Effector memory CD8-positive, alpha-beta T cell (primary cell): ENCODE results near the gene TIMM22.
"Not testable (repeated sequence)": the region's sequence is repeated elsewhere in the genome, so short reads cannot be mapped to it uniquely, and the experiment has no call there.

Experiments used
- ATAC-seq: fragments of 150-1000 bp; cut with Tn5 transposase; replicated peaks from 2 replicates; pipeline ENCODE4 v1.10.0; 2021; ENCODE audit warnings: mild to moderate bottlenecking, moderate library complexity
- DNase-seq, 3 experiments: peaks; one replicate each; pipeline ENCODE4 v3.0.0; 2021
- H3K27ac Mint-ChIP-seq, 2 donors: one replicate each; pipeline ENCODE4 v1.8.0; 2022; ENCODE audit warnings: mild to moderate bottlenecking in 2 of 2, mixed read lengths in 2 of 2, moderate library complexity in 2 of 2
- H3K27me3 Mint-ChIP-seq, 2 donors: one replicate each; pipeline ENCODE4 v1.8.0; 2022; ENCODE audit warnings: mixed read lengths in 2 of 2
- H3K36me3 Mint-ChIP-seq: one replicate; pipeline ENCODE4 v1.8.0; 2022; ENCODE audit warnings: mild to moderate bottlenecking, moderate library complexity, mixed read lengths; ENCODE audit not compliant: insufficient read depth
- H3K4me1 Mint-ChIP-seq, 2 donors: one replicate each; pipeline ENCODE4 v1.8.0; 2022; ENCODE audit warnings: low read depth in 2 of 2, mixed read lengths in 2 of 2
- H3K4me3 Mint-ChIP-seq, 2 donors: one replicate each; pipeline ENCODE4 v1.8.0; 2022; ENCODE audit warnings: mild to moderate bottlenecking in 2 of 2, mixed read lengths in 2 of 2, moderate library complexity in 2 of 2
- H3K9me3 Mint-ChIP-seq, 2 donors: one replicate each; pipeline ENCODE4 v1.8.0; 2022; ENCODE audit warnings: mixed read lengths in 2 of 2

Gene TIMM22

DNA sequence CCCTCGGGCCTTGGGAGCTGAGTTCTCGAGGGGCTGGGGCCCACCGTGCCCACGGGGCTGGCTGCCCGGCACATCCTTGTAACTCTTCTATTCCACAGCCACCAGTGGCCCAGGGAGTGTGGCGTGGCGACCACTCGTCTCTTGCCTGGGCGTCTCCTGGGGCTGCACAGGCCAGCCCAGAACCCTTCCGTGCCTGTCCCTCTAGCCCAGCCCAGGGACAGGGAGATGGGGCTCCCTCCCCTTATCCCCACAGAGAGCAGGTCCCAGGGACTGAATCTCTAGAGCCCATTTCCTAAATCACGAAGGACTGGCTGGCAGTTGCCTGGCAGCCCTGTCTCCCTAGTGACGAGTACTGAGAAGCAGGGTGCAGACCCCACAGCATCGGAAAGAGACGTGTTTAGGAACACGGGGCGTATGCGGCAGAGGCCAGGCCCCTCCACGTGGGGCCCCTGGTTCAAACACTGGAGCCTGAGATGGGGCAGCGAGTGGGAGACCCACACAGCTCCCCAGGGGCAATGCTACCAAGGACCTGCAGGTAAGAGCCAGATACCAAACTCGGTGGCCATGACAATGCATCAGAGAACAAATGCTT, 51.0 kb downstream of the TIMM22 start:
- peaks cover 4 to 6% of the 10 kb centered on the region in 2 donors for H3K4me1 Mint-ChIP-seq
- ATAC-seq (no peak), DNase-seq (no peak)
- peaks cover 19% of the 10 kb centered on the region for H3K36me3 Mint-ChIP-seq
- no peak overlapping the region for H3K27ac Mint-ChIP-seq
- no peaks in the 10 kb centered on the region for H3K9me3 Mint-ChIP-seq
- no peak overlapping the region for H3K4me3 Mint-ChIP-seq
- H3K27me3 Mint-ChIP-seq: no peaks in the 10 kb centered on the region

DNA sequence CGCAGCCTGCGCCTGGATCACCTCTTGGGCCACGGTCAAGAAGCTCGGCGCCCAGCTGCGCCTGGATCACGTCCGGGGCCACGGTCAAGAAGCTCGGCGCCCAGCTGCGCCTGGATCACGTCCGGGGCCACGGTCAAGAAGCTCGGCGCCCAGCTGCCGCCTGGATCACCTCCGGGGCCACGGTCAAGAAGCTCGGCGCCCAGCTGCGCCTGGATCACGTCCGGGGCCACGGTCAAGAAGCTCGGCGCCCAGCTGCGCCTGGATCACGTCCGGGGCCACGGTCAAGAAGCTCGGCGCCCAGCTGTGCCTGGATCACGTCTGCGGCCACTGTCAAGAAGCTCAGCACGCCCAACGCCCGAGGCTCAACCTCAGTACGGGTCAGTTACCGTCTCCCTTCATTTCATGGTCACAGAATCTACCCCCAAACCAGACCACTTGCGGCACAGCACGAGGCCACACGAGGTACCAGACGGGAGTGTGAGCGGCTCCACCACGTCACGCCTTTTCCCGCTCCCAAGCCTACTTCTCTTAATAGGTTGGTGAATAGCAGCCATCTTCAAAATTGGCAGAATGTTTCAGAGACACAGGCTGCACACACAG, 51.7 kb downstream of the TIMM22 start:
- H3K27me3 Mint-ChIP-seq: not testable (repeated sequence)
- H3K36me3 Mint-ChIP-seq: peaks cover 19% of the 10 kb centered on the region

DNA sequence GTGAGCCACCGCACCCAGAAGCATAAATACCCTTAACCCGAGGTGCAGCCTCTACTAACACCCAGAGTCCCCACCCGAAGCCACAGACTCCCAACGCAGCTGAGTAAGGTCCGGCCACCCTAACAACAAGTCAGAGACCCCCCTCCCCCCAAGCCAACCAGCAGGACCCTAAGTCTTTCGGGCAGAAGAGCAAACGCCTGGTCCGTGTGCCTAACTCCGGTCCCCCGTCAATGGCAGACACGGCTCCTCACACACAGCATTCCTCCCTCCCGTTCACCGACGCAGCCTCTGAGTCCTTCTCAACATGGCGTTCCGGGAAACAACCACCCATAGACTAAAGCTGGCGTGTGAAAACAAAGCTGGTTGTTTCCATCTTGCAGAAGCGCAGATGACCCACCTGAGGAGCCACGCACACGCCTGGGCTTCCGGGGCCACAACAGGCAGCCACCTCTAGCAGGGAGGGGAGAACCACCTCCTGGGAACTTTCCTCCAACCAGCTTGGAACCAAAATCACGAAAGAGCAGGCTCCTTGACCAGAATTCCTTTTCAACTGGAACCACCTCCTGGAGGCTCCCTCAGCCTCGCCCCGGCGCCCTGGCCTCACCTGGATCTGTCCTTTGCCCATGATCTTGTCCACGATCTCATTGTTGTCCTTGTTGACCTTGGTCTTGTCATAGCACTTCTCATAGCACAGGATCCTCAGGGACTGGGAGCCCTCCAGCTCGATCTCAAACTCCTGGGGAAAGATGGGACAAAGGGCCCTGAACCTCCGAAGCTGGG, 52.7 kb downstream of the TIMM22 start:
- ATAC-seq: no peak
- H3K36me3 Mint-ChIP-seq: peaks cover 19% of the 10 kb centered on the region
- peak overlapping the region in 1 of 2 donors; percentile 77 for H3K27ac Mint-ChIP-seq
- peaks cover 4 to 5% of the 10 kb centered on the region in 2 donors for H3K4me1 Mint-ChIP-seq
- no peak overlapping the region for H3K4me3 Mint-ChIP-seq
- no peaks in the 10 kb centered on the region for H3K9me3 Mint-ChIP-seq
- no peak for DNase-seq
- no peaks in the 10 kb centered on the region for H3K27me3 Mint-ChIP-seq

More for the DNA sequence above, 51.7 kb downstream of the TIMM22 start:
- not testable (repeated sequence) for H3K4me1 Mint-ChIP-seq, H3K9me3 Mint-ChIP-seq, H3K4me3 Mint-ChIP-seq, ATAC-seq, DNase-seq, H3K27ac Mint-ChIP-seq

- no peak for DNase-seq
- peaks cover 4% of the 10 kb centered on the region in 2 donors for H3K4me1 Mint-ChIP-seq
- H3K36me3 Mint-ChIP-seq: peaks cover 19% of the 10 kb centered on the region
- ATAC-seq: no peak
- H3K4me3 Mint-ChIP-seq: no peak overlapping the region
- H3K27me3 Mint-ChIP-seq: no peaks in the 10 kb centered on the region
- no peaks in the 10 kb centered on the region for H3K9me3 Mint-ChIP-seq
- peak overlapping the region; percentile 77 to 84 for H3K27ac Mint-ChIP-seq
These were observed 53.5 kb downstream of the TIMM22 start for GRCh38 chr17:1050246-1050995.

GRCh38 chr17:1050996-1051925, 54.3 kb downstream of the TIMM22 start:
- ATAC-seq: peak; percentile 26

More at GRCh38 chr17:1050996-1051925, 54.3 kb downstream of the TIMM22 start:
- no peaks in the 10 kb centered on the region for H3K27me3 Mint-ChIP-seq
- H3K36me3 Mint-ChIP-seq: peaks cover 19% of the 10 kb centered on the region
- no peaks in the 10 kb centered on the region for H3K9me3 Mint-ChIP-seq
- no peak for DNase-seq
- H3K4me1 Mint-ChIP-seq: peaks cover 4% of the 10 kb centered on the region in 2 donors
- no peak overlapping the region for H3K4me3 Mint-ChIP-seq
- peak overlapping the region; percentile 77 to 84 for H3K27ac Mint-ChIP-seq
